Measurements from ENCODE around the gene TEX30.

- TF ChIP-seq CTCF (conservative IDR thresholded peaks at IDR 0.05) (no peak), ZFX (IDR thresholded peaks at IDR 0.05) (no peak)
These were observed 20.2 kb upstream of the TEX30 start for GRCh38 chr13:102793611-102794355.

Data from C4-2B (cell line).